ENCODE measurements around the gene COL4A2. TPM values are rescaled to one million over a fixed set of nuclear protein-coding genes. Genes with fewer than 3 reads are reported as not detected.
A peak's percentile ranks its signal among the peaks of the same experiment; 100 is the strongest.

Gene COL4A2
- total RNA-seq, 2 donors from 2014 or later = 999 to 1,135 TPM

DNA sequence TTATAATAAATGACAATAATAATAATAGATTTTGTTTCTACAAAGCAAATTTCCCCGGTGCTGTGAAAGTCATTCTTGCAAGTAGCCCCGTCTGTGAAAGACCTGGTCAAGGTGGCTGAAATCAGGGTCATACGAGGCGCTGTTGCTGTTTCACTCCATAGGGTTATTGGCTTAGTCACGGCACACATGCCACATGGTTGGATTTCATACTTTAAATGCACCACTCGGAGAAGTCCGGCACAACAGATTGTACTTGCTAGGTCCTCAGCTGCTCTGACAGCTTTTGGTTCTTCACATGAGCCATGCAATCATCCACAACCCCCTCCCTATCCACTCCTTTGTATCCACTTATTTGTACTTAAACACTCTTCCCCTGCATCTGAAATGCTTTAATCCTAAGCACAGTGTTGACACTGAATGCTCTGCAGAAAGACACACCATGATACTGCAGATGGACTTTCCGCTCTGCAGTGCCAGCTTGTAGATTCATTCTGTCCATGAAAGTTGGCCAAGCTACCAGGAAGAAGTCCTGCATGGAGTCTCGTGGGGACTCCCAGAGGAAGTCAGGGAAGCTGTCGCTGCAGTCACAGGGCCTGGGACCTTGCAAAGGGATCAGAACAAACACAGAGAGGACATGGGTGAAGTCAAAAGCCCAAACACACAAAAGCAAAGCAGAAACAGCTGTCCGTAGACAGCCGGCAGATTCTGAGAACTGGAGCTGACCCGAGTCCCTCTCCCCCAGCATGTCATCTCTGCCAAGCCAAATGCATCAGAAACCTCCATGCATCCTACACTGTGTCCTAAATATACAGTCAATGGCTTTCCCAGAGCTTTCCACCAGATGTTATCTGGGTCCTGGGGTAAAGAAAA is 124.6 kb downstream of the COL4A2 start:
- Histone ChIP-seq H3K4me1 (ENCODE audit: control insufficient read depth in 1 of 2, low read depth in 2 of 2) (peaks cover 16 to 59% of the 10 kb centered on the region in 2 donors), H3K4me3 (no peak overlapping the region), H3K9me3 (no peaks in the 10 kb centered on the region), H3K27me3 (replicated peaks; ENCODE audit: insufficient read depth) (no peaks in the 10 kb centered on the region), H3K36me3 (peaks cover 43% of the 10 kb centered on the region), H3K27ac (peak overlapping the region; percentile 48 to 82)
- ATAC-seq (ENCODE audit: insufficient number of reproducible peaks, low FRiP score, low read depth) = no peak
- no peak for TF ChIP-seq CTCF (IDR thresholded peaks at IDR 0.05)
- no peak for DNase-seq (ENCODE audit: low spot score)

DNA sequence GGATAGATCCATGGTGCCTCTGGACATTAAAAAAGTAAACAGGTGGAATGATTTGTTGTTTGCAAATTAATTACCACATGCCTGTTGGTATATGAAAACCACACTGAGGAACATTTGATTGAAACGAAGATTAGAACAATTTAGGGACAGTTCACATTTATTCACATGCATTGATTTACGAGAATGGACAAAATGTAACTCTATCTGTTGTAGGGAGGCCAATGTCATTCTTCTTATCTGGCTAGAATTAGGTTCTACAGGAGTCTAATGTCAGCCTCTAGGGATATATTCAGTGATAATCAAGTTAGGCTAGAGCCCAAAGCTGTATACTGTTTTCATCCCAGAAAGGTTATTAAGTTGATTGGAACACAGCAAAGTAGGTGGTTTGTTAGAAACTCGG is 125.4 kb downstream of the COL4A2 start:
- peaks cover 50% of the 10 kb centered on the region for H3K36me3 ChIP-seq

GRCh38 chr13:110433014-110433413 is 125.9 kb downstream of the COL4A2 start:
- peak; percentile 60 for DNase-seq (ENCODE audit: low spot score)
- Histone ChIP-seq H3K27ac (peak overlapping the region; percentile 77 to 82), H3K4me1 (ENCODE audit: control insufficient read depth in 1 of 2, low read depth in 2 of 2) (peaks cover 16 to 56% of the 10 kb centered on the region in 2 donors), H3K4me3 (peak overlapping the region; percentile 29), H3K27me3 (replicated peaks; ENCODE audit: insufficient read depth) (no peaks in the 10 kb centered on the region), H3K9me3 (no peaks in the 10 kb centered on the region), H3K36me3 (peaks cover 55% of the 10 kb centered on the region)
- TF ChIP-seq CTCF (IDR thresholded peaks at IDR 0.05) = no peak
- peak; percentile 70 for ATAC-seq (ENCODE audit: insufficient number of reproducible peaks, low FRiP score, low read depth)

More for the DNA sequence above, 125.4 kb downstream of the COL4A2 start:
- H3K4me3 ChIP-seq = no peak overlapping the region
- no peaks in the 10 kb centered on the region for H3K9me3 ChIP-seq
- peaks cover 16 to 56% of the 10 kb centered on the region in 2 donors for H3K4me1 ChIP-seq (ENCODE audit: control insufficient read depth in 1 of 2, low read depth in 2 of 2)
- no peak for TF ChIP-seq CTCF (IDR thresholded peaks at IDR 0.05)
- peak overlapping the region; percentile 77 to 82 for H3K27ac ChIP-seq
- DNase-seq (ENCODE audit: low spot score) (no peak), ATAC-seq (ENCODE audit: insufficient number of reproducible peaks, low FRiP score, low read depth) (no peak)
- H3K27me3 ChIP-seq (replicated peaks; ENCODE audit: insufficient read depth) = no peaks in the 10 kb centered on the region

DNA sequence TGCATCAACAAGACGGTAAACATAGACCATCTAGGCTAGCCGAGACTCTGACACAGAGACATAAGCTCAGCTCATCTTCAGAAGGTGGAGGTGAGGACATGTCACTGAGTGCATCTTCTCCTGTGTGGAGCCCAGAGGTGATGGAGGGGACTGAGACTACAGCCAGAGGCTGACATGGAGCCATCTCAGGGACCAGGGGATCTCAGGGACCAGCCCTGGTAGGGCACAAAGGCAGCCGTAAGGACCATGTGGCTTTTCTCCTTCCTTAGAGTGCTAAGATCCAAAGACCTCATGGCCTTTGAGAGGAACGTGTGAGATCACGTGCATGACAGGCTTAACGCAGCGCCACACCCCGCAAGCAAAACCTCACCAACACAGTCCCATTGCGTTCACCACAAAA is 127.5 kb downstream of the COL4A2 start:
- H3K27me3 ChIP-seq (replicated peaks; ENCODE audit: insufficient read depth) = no peaks in the 10 kb centered on the region
- no peaks in the 10 kb centered on the region for H3K9me3 ChIP-seq
- TF ChIP-seq CTCF (IDR thresholded peaks at IDR 0.05) = no peak
- H3K4me3 ChIP-seq = no peak overlapping the region
- ATAC-seq (ENCODE audit: insufficient number of reproducible peaks, low FRiP score, low read depth) = no peak
- DNase-seq (ENCODE audit: low spot score) = no peak
- H3K27ac ChIP-seq = peak overlapping the region in 1 of 2 donors; percentile 82
- peaks cover 16 to 47% of the 10 kb centered on the region in 2 donors for H3K4me1 ChIP-seq (ENCODE audit: control insufficient read depth in 1 of 2, low read depth in 2 of 2)
- H3K36me3 ChIP-seq = peaks cover 66% of the 10 kb centered on the region

DNA sequence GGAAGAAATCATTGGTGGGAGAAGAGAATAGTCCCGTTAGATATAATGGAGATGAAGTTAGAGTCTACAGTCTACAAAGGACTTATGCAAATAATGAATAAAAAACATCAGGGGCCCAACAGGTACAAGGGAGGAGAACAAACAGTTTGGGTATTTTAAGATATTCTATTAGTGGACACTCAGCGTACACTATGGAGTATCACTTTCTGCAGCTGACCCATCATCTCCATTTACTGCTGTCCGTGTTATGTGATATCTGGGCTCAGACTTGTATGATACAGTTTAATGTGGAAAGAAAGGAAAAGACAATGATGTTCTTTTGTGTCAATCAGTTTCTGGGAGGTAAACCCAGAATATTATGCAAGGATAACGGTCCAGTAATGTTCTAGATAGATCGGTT is 128.2 kb downstream of the COL4A2 start:
- Histone ChIP-seq H3K27me3 (replicated peaks; ENCODE audit: insufficient read depth) (no peaks in the 10 kb centered on the region), H3K36me3 (peaks cover 71% of the 10 kb centered on the region), H3K9me3 (no peaks in the 10 kb centered on the region), H3K27ac (no peak overlapping the region), H3K4me1 (ENCODE audit: control insufficient read depth in 1 of 2, low read depth in 2 of 2) (peaks cover 16 to 47% of the 10 kb centered on the region in 2 donors), H3K4me3 (no peak overlapping the region)
- DNase-seq (ENCODE audit: low spot score) (no peak), ATAC-seq (ENCODE audit: insufficient number of reproducible peaks, low FRiP score, low read depth) (no peak)
- TF ChIP-seq CTCF (IDR thresholded peaks at IDR 0.05) = no peak
